Psoas muscle (tissue), 8 donors: Measurements from ENCODE around the gene PRDM10. TPM values are rescaled to one million over a fixed set of nuclear protein-coding genes. Genes with fewer than 3 reads are reported as not detected.

Source experiments
- ATAC-seq, 4 donors: fragments of 200-7000 bp; cut with Tn5 transposase; one replicate each; pipeline ENCODE4 v1.9.1; 2020; ENCODE audit warnings: moderate library complexity in 3 of 4, mild to moderate bottlenecking in 2 of 4
- DNase-seq, 2 donors: peaks; one replicate each; pipeline ENCODE4 v3.0.0-alpha.2; 2020
- H3K27ac ChIP-seq: fragments of 200-600 bp; one replicate; pipeline ENCODE4 v1.8.0; 2022
- H3K27me3 ChIP-seq, 3 donors: fragments of 200-600 bp in 1 of 3; one replicate each; pipeline versions ENCODE4 v1.6.1 to v1.8.0; 2013 to 2022; ENCODE audit warnings: low read length in 2 of 3, mild to moderate bottlenecking in 2 of 3, moderate library complexity in 1 of 3; ENCODE audit not compliant: insufficient read depth in 3 of 3
- H3K36me3 ChIP-seq, 2 donors: fragments of 200-600 bp in 1 of 2; one replicate each; pipeline versions ENCODE4 v1.6.1 to v1.8.0; 2013 to 2022; ENCODE audit warnings: low read depth in 1 of 2, mild to moderate bottlenecking in 1 of 2, moderate library complexity in 1 of 2; ENCODE audit not compliant: insufficient read depth in 1 of 2
- H3K4me1 ChIP-seq: fragments of 200-600 bp; one replicate; pipeline ENCODE4 v1.8.0; 2022
- H3K4me3 ChIP-seq: fragments of 200-600 bp; one replicate; pipeline ENCODE4 v1.8.0; 2022; ENCODE audit warnings: mild to moderate bottlenecking
- H3K9me3 ChIP-seq: fragments of 200-600 bp; one replicate; pipeline ENCODE4 v1.8.0; 2022
- CTCF ChIP-seq: fragments of 200-600 bp; IDR thresholded peaks from one replicate; pipeline ENCODE4 v1.8.0; 2022; ENCODE audit warnings: antibody characterized with exemption
- WGBS, 3 donors: extraction: QIAGEN DNeasy Blood & Tissue Kit; methylation state at CpG; one replicate each; pipeline versions ENCODE4 v1.1.6 to v1.1.7; 2013; 5-methylcytosine and 5-hydroxymethylcytosine counted together
- intact Hi-C, 2 donors: fragments of 100-400 bp; cut with DNase I; formaldehyde crosslinking; loops; one replicate each; pipeline versions ENCODE4 v1.11.0 to v1.14.2; 2022
- polyA plus RNA-seq, 3 donors: library from polyadenylated mRNA; stranded (reverse); fragments of 200-250 nt; gene quantifications; one replicate each; pipeline ENCODE4 v1.2.3, GENCODE V29; 2013
- total RNA-seq, 4 donors: library from RNA; stranded (reverse); fragmentation: NEBNext Ultra II Directional in 2 of 4; extraction: Animal tissue kit (Norgen Biotek cat#: 25700) in 2 of 4; gene quantifications; one replicate each; pipeline versions ENCODE4 v1.2.1 to v1.2.4, GENCODE V29; 2021 to 2023
- donor health status: healthy with polysubstance abuse.
- donor health status: DM: no; HTN: no; CAD: no; lungs with moderate emphysema.
- donor health status: Bipolar disorder and iron deficiency.
- donor health status: healthy.
- donor health status: DM: yes; HTN: yes; CAD: no.
- donor health status: DM: no; HTN: no; CAD: no.
- donor health status: DM: no; HTN: no; CAD: no.
- donor health status: DM: yes; HTN: yes; CAD: no.

PRDM10 gene
- total and polyA plus RNA-seq, 7 donors = 2.5 to 7.8 (median 4.2) TPM

GRCh38 chr11:129866311-129866710 is 136.3 kb downstream of the PRDM10 start:
- Histone ChIP-seq H3K4me1 (no peaks in the 10 kb centered on the region), H3K9me3 (no peaks in the 10 kb centered on the region), H3K36me3 (peaks cover 5 to 98% of the 10 kb centered on the region in 2 donors), H3K4me3 (no peak overlapping the region), H3K27ac (no peak overlapping the region), H3K27me3 (no peaks in the 10 kb centered on the region)
- 88 to 97% (median 89%) methylated on average over 3 of the region's 3 CpGs for WGBS, 3 donors
- no peak for TF ChIP-seq CTCF
- intact Hi-C loops = no loop called here
- no peak for DNase-seq
- ATAC-seq = no peak

DNA sequence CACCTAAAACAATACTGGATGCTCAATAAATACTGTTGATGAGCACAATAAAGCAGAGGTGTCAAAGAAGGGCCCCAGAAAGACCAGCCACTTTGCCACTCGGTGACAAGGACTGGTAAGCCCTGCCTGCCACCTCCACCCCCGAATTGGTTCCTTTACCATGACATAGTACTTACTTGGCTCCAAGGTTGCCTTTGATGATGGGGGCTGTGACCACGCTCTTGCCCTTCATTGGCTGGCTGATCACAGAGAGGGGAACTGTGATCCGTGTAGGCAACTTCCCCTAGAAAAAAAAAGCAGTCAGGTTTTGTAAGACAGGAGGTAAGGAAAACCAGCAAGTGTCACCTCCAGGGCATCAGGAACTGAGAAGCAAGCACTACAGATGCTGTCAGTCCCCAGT is 136.9 kb downstream of the PRDM10 start:
- 71 to 82% (median 75%) methylated on average over 4 of the region's 4 CpGs for WGBS, 3 donors
- H3K36me3 ChIP-seq = peaks cover 6 to 98% of the 10 kb centered on the region in 2 donors
- H3K4me3 ChIP-seq = no peak overlapping the region
- TF ChIP-seq CTCF = no peak
- no peak for DNase-seq
- no peaks in the 10 kb centered on the region for H3K9me3 ChIP-seq
- intact Hi-C loops = no loop called here
- H3K27ac ChIP-seq = no peak overlapping the region
- no peaks in the 10 kb centered on the region for H3K4me1 ChIP-seq
- ATAC-seq = no peak
- H3K27me3 ChIP-seq = no peaks in the 10 kb centered on the region

DNA sequence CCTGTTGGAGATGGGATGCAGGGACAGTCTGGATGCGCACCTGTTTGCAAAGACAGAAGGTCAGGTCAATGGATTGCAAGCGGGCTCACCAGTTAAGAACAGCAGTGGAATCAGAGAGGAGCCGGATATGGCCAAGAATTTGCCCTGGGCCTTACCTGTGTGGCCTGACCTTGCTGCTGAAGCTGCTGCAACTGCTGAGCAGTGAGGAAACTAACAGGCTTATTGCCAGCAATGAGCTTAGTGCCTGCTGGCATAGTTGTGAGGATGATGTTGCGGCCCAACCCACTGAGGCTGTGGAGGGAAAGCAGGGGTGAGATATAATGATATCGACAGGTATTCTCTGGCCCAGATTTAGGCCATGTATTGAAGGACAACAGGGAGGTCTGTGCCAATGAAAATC is 137.8 kb downstream of the PRDM10 start:
- Histone ChIP-seq H3K36me3 (peaks cover 7 to 98% of the 10 kb centered on the region in 2 donors), H3K27ac (no peak overlapping the region), H3K9me3 (no peaks in the 10 kb centered on the region), H3K4me3 (no peak overlapping the region), H3K27me3 (no peaks in the 10 kb centered on the region), H3K4me1 (no peaks in the 10 kb centered on the region)
- ATAC-seq = no peak
- intact Hi-C loops = no loop called here
- TF ChIP-seq CTCF = no peak
- 88 to 93% (median 89%) methylated on average over 5 of the region's 5 CpGs for WGBS, 3 donors
- no peak for DNase-seq

GRCh38 chr11:129861702-129862522 is 140.7 kb downstream of the PRDM10 start:
- DNase-seq = no peak
- TF ChIP-seq CTCF = no peak
- Histone ChIP-seq H3K4me1 (no peaks in the 10 kb centered on the region), H3K27me3 (no peaks in the 10 kb centered on the region), H3K36me3 (peaks cover 5 to 83% of the 10 kb centered on the region in 2 donors), H3K9me3 (no peaks in the 10 kb centered on the region), H3K27ac (no peak overlapping the region), H3K4me3 (no peak overlapping the region)
- 52 to 60% (median 59%) methylated on average over 16 of the region's 16 CpGs for WGBS, 3 donors
- intact Hi-C loops = no loop called here
- ATAC-seq = peak; percentile 53 to 72 (median 58)
